Measurements from ENCODE around the gene CD2BP2. TPM values are rescaled to one million over a fixed set of nuclear protein-coding genes. Genes with fewer than 3 reads are reported as not detected.
A peak's percentile ranks its signal among the peaks of the same experiment; 100 is the strongest.

CD2BP2 gene
- total RNA-seq, 1 experiment from 2014 or later: 51.8 TPM

- no peak overlapping the region for H3K27ac Mint-ChIP-seq (ENCODE audit: unreplicated experiment)
- peak overlapping the region; percentile 87 for H3K4me3 Mint-ChIP-seq (ENCODE audit: unreplicated experiment)
- TF ChIP-seq, protein P1, sequence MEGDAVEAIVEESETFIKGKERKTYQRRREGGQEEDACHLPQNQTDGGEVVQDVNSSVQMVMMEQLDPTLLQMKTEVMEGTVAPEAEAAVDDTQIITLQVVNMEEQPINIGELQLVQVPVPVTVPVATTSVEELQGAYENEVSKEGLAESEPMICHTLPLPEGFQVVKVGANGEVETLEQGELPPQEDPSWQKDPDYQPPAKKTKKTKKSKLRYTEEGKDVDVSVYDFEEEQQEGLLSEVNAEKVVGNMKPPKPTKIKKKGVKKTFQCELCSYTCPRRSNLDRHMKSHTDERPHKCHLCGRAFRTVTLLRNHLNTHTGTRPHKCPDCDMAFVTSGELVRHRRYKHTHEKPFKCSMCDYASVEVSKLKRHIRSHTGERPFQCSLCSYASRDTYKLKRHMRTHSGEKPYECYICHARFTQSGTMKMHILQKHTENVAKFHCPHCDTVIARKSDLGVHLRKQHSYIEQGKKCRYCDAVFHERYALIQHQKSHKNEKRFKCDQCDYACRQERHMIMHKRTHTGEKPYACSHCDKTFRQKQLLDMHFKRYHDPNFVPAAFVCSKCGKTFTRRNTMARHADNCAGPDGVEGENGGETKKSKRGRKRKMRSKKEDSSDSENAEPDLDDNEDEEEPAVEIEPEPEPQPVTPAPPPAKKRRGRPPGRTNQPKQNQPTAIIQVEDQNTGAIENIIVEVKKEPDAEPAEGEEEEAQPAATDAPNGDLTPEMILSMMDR (IDR thresholded peaks at IDR 0.05; ENCODE audit: insufficient read depth in 1 of 2, low read depth in 1 of 2, low read length in 1 of 2, severe bottlenecking in 1 of 2, unreplicated experiment in 1 of 2): no peak
- no TSS peak for BruUV-seq (replicated peaks)
- no peaks in the 10 kb centered on the region for H3K27me3 Mint-ChIP-seq (ENCODE audit: insufficient read depth, unreplicated experiment)
- Histone ChIP-seq H3K4me1 (peaks cover 18% of the 10 kb centered on the region), H3K36me3 (ENCODE audit: control insufficient read depth, insufficient read depth, low read length) (no peaks in the 10 kb centered on the region), H3K4me3 (ENCODE audit: low read depth, low read length) (no peak overlapping the region; the same call in 1 of the 2 replicates), H3K9me3 (no peaks in the 10 kb centered on the region), H3K27me3 (replicated peaks; ENCODE audit: control insufficient read depth, insufficient read depth, low read length) (no peaks in the 10 kb centered on the region)
- intact Hi-C loops (cut with micrococcal nuclease; ENCODE audit: unreplicated experiment): no loop called here
- H3K36me3 Mint-ChIP-seq (ENCODE audit: insufficient read depth, unreplicated experiment): peaks cover 26% of the 10 kb centered on the region
- POLR2A ChIA-PET: no interaction called here
- H3K4me1 Mint-ChIP-seq (ENCODE audit: low read depth, unreplicated experiment): peaks cover 13% of the 10 kb centered on the region
- H3K9me3 Mint-ChIP-seq (ENCODE audit: unreplicated experiment): no peaks in the 10 kb centered on the region
- no peak for DNase-seq
- CTCF ChIA-PET: no interaction called here
Measured at GRCh38 chr16:30380072-30380802, 25.1 kb upstream of the CD2BP2 start.

DNA sequence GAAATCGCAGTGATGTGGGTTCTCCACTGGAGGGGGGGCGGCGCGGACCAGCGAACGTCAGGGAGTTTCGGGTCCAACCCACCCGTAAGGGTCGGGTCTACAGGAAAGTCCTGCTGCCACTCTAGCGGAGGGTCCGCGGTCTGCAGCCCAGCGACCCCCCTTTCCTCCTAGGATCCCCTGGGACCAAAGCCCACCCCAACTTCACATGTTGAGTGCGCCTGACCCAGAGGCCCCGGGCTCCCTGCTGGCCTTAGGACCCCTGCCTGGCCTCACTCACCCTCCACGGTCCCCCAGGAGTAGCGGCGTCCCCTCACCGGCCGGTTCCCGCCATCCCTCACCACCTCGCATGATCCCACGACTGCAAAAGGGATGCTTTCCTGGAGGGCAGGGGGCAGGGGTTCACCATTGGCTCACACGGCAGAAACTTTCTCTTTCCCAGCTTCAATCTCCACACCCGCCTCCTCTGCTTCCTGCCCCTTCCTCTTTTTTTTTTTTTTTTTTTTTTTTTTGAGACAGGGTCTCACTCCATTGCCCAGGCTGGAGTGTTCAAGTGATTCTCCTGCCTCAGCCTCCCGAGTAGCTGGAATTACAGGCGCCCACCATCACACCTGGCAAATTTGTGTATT lies 24.2 kb upstream of the CD2BP2 start:
- no TSS peak for BruUV-seq (replicated peaks)
- H3K9me3 ChIP-seq: no peaks in the 10 kb centered on the region
- Mint-ChIP-seq H3K9me3 (ENCODE audit: unreplicated experiment) (no peaks in the 10 kb centered on the region), H3K36me3 (ENCODE audit: insufficient read depth, unreplicated experiment) (peaks cover 26% of the 10 kb centered on the region), H3K4me3 (ENCODE audit: unreplicated experiment) (peak overlapping the region; percentile 87), H3K27ac (ENCODE audit: unreplicated experiment) (peak overlapping the region; percentile 98), H3K4me1 (ENCODE audit: low read depth, unreplicated experiment) (peaks cover 13% of the 10 kb centered on the region), H3K27me3 (ENCODE audit: insufficient read depth, unreplicated experiment) (no peaks in the 10 kb centered on the region)
- DNase-seq: no peak
- H3K4me3 ChIP-seq (ENCODE audit: low read depth, low read length): peak overlapping the region; percentile 79
- H3K27me3 ChIP-seq (replicated peaks; ENCODE audit: control insufficient read depth, insufficient read depth, low read length): no peaks in the 10 kb centered on the region
- TF ChIP-seq, protein P1 (IDR thresholded peaks at IDR 0.05; ENCODE audit: insufficient read depth in 1 of 2, low read depth in 1 of 2, low read length in 1 of 2, severe bottlenecking in 1 of 2, unreplicated experiment in 1 of 2): no peak
- ChIA-PET CTCF (no interaction called here), POLR2A (no interaction called here)
- H3K36me3 ChIP-seq (ENCODE audit: control insufficient read depth, insufficient read depth, low read length): no peaks in the 10 kb centered on the region
- peaks cover 18% of the 10 kb centered on the region for H3K4me1 ChIP-seq
- intact Hi-C loops (cut with micrococcal nuclease; ENCODE audit: unreplicated experiment): loop anchor here (2.0 kb wide), 2 partner anchors 16 to 314 kb away; partner anchors contain the start of genes ALDOA and ZNF48

GRCh38 chr16:30378236-30379157 lies 23.4 kb upstream of the CD2BP2 start:
- TF ChIP-seq, protein P1 (IDR thresholded peaks at IDR 0.05; ENCODE audit: insufficient read depth in 1 of 2, low read depth in 1 of 2, low read length in 1 of 2, severe bottlenecking in 1 of 2, unreplicated experiment in 1 of 2): no peak
- H3K9me3 Mint-ChIP-seq (ENCODE audit: unreplicated experiment): no peaks in the 10 kb centered on the region
- Histone ChIP-seq H3K27me3 (replicated peaks; ENCODE audit: control insufficient read depth, insufficient read depth, low read length) (no peaks in the 10 kb centered on the region), H3K36me3 (ENCODE audit: control insufficient read depth, insufficient read depth, low read length) (no peaks in the 10 kb centered on the region), H3K9me3 (no peaks in the 10 kb centered on the region), H3K4me1 (peaks cover 18% of the 10 kb centered on the region), H3K4me3 (ENCODE audit: low read depth, low read length) (peak overlapping the region; percentile 79)
- intact Hi-C loops (cut with micrococcal nuclease; ENCODE audit: unreplicated experiment): loop anchor here (1.0 to 2.0 kb wide), 3 partner anchors 16 to 314 kb away; partner anchors contain the start of genes ALDOA and ZNF48
- peak overlapping the region; percentile 98 for H3K27ac Mint-ChIP-seq (ENCODE audit: unreplicated experiment)
- peaks cover 26% of the 10 kb centered on the region for H3K36me3 Mint-ChIP-seq (ENCODE audit: insufficient read depth, unreplicated experiment)
- no peaks in the 10 kb centered on the region for H3K27me3 Mint-ChIP-seq (ENCODE audit: insufficient read depth, unreplicated experiment)
- ChIA-PET POLR2A (interaction anchor here (0.6 kb wide), 2 partner anchors 23 to 39 kb away, joined by 3 to 4 read pairs; no protein-coding TSS in a partner anchor), CTCF (interaction anchor here (0.6 to 1.4 kb wide), 2 partner anchors 16 to 266 kb away, joined by 3 to 7 read pairs; partner anchors contain the start of gene ZNF48)
- BruUV-seq (replicated peaks): no TSS peak
- H3K4me3 Mint-ChIP-seq (ENCODE audit: unreplicated experiment): peak overlapping the region; percentile 87
- H3K4me1 Mint-ChIP-seq (ENCODE audit: low read depth, unreplicated experiment): peaks cover 13% of the 10 kb centered on the region
- DNase-seq: peak; percentile 97 to 98

Measured in Caco-2 (cell line).